Right hindlimb (tissue), 1 donor: Measurements from ENCODE around the gene PLEKHA3.
"Not testable (repeated sequence)": the region's sequence is repeated elsewhere in the genome, so short reads cannot be mapped to it uniquely, and the experiment has no call there.

Experiments used
- DNase-seq: peaks from one replicate; pipeline ENCODE4 v3.0.0-alpha.2; 2018

PLEKHA3 gene

DNA sequence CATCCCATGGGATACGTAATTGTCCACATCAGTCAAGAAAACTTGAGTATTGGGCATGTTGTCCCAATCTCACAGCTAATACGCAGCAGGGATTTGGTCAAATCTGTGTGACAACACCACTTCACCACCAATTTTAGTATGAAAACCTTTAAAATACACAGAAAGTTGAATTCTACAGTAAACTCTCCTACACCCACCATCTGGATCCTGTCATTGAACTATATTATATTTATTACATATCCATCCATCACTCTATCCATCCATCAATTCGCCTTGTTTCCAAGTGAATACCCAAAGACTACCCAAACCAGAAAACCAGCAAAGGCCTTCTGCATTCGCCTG is 1.0 kb upstream of the PLEKHA3 start:
- no peak for DNase-seq

DNA sequence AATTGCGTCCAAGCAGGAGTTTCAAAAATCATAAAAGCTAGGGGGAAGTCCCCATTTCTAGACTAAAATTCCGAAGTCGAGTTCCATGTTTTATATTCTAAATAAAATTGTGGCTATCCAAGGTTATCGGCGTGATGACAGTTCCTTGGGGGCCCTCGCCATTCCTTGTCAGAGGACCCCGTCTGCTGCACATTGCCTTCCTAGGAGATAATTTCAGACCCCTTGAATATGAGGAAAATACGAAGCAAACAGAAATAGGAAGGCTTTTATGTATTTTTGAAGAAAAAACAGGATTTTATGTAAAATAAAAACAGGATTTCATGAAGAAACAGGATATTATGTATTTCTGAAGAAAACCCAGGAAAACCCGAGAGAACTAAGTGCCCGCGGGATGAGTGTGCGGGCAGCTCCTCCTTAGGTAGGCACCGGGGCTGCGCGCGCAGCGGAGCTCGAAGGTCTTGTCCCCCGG is 465 bp upstream of the PLEKHA3 start:
- DNase-seq: no peak

DNA sequence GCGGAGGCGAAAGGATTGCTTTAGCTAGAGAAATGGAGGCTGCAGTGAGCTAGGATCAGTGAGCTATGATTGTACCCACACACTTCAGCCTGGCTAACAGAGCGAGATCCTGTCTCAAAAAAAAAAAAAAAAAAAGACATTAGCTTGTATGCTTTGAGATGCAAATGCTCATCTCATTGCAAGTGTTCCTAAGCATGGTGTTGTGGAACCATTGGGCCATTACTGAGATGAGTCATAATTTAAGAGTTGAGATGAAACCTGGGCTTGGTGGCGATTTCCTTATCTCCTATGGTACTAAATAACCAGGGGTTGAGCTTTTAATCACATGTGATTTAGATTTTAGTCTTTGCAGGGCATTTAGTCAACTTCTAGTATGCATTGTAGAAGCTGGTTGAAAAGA is 2.2 kb downstream of the PLEKHA3 start:
- no peak for DNase-seq

DNA sequence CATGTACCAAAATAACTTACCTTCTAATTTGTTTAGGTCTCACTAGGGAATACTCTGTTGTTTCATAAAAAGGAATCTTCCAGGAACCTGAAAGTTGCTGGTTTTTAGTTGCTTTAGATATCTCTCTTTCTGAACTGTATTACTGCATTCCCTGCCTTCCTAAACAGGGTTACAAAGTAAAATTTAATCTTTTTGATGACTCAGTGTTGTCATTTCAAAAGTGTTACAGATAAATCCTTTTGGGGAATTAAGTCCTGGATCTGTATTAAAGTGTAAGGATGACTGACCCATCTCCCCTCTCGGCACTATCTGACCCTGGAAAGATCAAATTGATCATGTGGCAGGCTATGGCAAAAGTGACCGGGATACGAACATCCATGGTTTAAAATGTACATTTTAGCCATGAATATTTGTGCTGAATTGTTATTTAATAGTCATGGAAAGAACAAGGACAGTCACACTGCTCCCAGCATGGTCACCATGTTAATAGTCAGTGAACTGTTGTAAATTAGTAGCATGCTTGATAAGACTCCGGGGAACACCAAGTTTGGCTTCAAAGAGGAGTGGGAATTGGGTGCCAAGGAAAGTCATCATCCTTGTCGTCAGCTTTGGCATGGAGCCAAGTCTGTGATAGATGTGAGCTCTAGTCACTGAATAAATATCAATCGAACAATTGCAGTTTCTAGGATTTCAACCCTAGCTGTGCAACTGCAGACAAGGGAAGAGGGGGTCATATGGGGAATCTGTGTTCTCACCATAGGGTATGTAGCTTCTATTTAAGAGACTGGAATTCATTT is 4.2 kb downstream of the PLEKHA3 start:
- no peak for DNase-seq

DNA sequence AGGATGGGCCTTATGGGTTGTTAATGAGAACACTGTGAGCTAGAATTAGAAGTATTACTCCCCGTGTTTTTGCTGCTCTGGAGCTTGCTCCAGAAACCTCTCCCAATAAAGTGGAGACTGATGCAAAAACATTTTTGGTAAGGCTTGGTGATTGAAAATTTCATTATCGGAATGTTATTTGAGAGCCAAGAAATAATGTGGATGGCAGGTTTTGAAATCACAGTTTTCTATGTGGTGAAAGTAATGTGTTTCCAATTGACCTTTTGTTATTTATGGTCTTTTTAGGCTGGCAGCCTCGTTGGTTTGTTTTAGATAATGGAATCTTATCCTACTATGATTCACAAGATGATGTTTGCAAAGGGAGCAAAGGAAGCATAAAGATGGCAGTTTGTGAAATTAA is 5.1 kb downstream of the PLEKHA3 start:
- no peak for DNase-seq

DNA sequence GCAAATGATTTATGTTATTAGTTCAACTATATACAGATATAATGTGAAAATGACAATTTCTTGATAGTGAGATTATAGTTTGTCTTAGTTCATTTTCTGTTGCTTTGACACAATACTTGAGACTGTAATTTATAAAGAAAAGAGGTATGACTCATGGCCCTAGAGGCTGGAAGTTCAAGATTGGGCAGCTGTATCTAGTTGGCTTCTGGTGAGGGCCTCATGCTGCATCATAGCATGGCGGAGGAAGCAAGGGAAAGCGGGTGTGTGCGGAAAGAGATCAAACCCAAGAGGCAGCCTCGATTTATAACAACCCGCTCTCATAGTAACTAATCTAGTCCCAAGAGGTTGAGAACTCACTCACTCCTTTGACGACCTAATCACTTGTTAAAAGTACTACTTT is 11.4 kb downstream of the PLEKHA3 start:
- DNase-seq: no peak

DNA sequence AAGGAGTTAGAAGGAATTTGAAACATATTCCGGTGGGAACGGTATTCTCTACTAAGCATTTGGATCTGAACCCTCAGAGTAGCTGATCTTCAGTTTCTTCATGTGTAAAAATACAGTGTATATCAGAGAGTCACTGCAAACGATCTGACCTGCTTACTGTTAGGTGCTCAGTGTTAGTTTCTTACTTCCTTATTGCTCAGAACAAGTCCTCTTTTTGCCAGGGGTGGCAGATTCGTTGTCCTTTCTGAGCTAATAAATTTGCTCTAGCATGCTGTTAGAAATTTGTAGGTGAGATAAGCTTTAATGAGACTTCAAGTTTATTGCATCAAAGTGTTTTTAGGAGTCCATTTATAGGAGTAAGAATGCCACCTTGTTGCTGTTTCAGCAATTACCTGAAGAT is 15.8 kb downstream of the PLEKHA3 start:
- no peak for DNase-seq

DNA sequence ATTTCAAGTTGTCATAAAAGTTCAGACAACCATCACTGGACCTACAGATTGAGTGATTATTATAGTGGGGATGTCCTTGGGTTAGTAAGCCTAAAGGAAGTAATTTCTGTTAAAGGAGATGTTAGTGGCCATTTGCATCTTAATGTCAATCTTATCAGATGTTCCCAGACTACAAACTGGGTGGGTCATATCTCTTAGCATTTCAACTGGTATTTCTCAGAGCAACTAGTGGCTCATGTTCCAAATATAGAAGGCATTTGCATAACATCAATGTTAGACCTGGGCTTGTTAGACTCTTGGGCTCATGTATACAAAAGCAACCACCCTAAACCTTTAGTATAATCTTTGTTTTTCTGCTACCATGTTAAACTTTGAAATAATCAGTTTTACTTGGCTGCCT is 17.9 kb downstream of the PLEKHA3 start:
- DNase-seq: no peak

DNA sequence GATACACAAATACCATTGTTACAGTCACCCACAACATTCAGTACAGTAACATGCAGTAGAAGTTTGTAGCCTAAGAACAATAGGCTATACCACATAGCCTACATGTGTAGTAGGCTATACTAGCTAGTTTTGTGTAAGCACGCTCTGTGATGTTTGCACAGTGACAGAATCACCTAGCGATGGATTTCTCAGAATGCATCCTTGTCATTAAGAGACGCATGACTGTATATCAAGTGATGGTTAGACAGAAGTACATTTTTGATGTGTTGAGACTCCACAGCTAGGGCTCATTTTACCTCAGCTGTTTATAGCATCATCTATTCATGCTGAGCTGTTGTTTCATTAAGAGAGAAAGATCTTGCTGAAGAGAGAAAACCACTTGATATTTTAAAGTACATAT is 19.4 kb downstream of the PLEKHA3 start:
- DNase-seq: no peak

DNA sequence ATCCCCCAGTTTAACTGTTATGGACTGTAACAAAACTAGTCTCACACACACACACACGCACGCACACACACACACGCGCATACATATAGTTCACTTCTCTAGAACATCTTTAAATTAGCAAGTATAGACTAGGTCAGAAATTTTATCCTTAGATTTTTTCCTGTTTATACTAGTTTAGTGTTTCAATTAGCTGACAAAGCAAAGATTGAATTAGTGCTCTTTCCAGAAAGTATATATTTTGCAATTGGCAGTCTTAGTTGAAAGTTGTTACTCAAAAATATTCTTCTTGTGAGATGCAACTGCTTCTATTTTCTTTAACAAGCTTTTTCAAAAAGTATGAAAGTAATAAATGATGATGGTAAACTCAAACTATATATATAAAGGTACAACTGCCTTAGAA is 22.5 kb downstream of the PLEKHA3 start:
- DNase-seq: no peak

DNA sequence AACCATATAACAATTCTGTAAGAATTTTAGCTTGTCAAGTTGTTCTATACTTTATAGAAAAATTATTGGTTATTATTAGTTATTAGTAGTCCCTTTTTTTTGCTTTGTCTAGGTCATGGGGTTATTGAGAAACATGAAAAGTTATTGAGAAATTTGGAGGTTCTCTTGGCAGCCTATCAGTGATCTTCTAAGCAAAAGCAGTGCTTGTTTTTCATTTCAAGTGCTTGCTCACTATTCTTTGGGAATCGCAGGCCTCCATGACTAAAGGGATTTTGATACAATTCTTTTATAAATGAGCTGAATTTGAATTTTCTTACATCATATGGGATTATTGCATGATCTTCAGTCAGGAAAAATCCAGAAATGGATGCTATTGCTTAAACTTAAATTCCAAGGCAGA is 25.8 kb downstream of the PLEKHA3 start:
- DNase-seq: no peak

DNA sequence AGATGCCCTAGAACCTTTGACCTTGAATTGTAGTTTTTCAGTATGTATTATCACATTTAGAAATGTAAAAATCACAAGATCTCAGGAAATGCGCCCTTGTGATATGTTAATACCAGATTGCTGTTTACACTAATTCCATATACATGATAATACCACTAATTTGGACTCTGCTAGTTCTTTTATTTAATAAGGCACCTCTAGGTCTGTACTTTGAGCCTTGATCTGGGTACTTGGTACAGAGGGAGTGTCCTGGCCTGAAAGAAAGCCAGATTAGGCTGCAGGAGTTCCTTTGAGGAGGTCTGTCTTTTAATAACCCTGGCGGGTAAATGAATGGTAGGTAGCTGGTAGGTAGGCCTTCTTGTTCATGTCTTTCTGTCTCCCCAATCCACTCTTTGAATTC is 26.3 kb downstream of the PLEKHA3 start:
- no peak for DNase-seq

DNA sequence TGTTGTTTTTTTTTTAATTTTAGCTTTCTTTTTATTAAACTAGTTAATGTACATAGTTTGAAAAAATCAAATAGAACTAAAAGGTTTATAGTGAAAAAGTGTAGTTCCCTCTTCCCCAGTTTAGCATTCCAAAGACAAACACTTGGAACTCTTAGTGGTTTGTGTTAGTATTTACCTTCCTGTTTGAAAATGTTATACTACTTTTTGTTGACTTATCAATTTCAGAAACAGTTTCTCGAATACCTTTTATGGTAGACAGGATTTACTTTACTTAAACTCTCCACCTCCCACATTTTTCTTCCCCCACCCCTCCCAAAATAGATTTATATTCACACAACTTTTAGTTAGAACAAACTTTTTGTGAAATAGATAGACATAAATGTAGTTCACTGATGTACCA is 26.7 kb downstream of the PLEKHA3 start:
- DNase-seq: no peak

DNA sequence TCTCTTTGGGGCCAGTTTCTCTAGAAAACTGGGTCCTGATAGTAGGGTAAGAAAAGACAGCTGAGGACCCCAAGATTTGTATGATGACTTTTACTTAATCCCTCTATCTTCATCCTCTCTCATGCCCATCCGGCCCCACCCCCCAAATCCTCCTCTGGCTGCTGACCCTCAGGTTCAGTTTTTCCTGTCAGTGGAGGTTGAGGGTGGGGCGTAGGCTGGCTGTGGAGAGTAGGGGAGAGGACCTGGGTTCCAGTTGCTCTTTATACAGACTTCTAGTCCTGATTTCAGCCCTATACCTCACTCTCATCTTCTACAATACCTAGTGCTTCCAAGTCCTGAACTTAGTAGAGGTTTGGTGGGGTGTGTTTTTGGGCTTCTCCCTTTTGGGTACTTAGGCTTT is 28.4 kb downstream of the PLEKHA3 start:
- no peak for DNase-seq

DNA sequence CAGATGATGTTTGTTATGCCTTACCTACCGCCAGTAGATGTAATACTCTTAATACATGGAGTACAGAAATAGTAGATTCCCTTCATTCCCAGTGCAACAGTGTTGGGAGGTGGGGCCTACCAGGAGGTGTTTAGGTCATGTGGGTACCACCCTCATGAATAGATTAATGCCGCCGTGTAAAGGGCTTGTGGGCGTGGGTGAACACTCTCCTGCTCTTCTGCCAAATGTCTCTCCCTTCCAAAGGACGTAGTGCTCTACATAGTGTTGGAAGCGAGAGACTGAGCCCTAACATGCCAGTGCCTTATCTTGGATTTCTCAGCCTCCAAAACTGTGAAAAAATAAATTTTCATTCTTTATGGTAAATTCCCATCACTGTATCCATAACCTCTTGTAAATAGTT is 30.1 kb downstream of the PLEKHA3 start:
- no peak for DNase-seq

DNA sequence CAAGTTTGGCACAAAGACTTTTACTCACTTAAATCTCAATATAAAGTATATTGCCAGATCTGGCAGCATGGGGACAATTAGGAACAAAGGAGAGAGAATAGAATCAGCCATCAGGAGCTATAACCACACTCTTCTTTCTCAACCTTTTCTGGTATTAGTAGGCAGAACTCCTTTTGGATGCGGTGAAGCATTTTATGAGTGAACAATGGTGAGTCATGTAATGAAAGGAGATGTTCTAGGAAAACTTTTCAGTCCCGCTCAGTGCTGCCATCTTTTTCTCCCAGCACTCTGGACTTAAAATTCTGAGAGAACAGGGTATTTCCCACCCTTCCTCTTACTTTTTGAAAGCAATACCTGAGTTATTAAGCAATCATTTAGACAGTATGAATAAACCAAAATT is 32.2 kb downstream of the PLEKHA3 start:
- DNase-seq: no peak

DNA sequence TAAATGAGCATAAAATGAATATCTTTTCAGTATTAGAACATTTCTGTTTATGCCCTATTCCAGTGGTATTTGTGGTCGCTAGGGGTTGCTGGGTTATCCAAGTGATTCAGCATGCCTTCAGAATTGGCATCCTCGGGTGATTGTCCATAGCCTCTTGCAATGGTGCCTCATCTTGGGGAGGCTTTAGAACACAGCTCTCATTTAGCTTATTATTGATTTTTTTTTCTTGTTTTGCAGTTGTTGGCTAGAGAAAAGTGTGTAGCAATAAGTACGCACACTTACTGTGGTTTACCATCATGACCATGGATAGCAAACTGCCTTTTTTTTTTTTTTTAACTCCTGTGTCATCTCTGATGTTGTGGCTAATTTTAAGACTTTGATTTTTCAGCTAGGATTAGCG is 33.6 kb downstream of the PLEKHA3 start:
- DNase-seq: no peak

DNA sequence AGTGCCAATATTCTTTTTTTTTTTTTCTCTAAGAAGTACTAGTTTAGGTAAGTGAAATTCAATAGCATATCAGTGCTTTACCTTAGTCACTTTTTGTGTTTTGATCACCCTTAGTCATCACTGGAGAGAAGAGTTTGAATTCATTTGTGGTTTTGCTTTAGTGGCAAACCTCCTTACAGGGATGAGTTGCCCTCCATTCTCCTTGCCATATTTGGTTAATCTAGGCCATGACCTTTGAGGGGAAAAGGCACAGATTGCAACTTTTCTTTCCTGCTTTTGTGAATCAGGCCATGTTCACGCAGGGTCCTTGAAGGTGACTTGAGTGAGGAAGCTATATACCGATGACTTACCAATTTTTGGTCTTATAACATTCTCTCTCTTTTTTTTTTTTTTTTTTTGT is 34.4 kb downstream of the PLEKHA3 start:
- DNase-seq: no peak

DNA sequence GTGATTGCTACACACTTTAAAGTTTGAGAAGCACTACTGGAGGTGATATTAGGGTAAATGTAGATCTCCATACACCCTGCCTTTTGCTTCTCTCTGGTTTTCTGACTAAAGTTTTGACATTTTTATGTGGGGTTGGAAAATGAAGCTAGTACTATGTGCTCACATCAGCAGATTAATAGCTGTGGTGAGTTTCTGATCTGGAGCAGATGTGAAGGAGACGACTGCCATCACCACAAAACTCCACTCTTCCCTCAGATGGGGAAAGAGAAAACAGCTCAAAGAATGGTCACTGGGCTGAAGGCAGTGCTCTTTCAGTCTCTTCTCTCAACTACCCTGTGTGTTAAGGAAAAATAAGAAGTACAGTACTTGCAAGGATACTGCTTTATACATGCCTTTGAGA is 37.2 kb downstream of the PLEKHA3 start:
- DNase-seq: no peak

DNA sequence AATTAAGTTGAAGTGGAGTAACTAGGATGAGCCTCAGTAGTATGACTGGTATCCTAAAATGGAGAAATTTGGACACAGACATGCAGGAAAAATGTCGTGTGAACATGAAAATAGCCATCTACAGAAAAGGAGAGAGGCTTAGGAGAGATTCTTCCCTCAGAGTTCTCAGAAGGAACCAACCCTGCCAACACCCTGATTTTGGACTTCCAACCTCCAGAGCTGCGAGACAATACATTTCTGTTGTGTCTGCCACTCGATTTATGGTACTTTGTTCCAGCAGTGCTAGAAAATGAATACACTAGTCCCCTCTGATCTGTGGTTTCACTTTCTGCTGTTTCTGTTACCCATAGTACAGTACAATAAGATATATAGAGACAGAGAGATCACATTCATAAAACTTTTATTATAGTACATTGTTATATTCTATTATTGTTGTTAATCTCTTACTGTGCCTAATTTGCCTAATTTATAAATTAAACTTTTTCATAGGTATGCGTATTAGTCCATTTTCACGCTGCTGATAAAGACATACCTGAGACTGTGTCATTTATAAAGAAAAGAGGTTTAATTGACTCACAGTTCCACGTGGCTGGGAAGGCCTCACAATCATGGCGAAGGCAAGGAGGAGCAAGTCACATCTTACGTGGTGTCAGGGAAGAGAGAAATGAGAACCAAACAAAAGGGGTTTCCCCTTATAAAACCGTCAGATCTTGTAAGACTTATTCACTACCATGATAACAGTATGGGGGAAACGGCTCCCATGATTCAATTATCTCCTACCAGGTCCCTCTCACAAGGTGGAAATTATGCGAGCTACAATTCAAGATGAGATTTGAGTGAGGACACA is 41.3 kb downstream of the PLEKHA3 start:
- no peak for DNase-seq

DNA sequence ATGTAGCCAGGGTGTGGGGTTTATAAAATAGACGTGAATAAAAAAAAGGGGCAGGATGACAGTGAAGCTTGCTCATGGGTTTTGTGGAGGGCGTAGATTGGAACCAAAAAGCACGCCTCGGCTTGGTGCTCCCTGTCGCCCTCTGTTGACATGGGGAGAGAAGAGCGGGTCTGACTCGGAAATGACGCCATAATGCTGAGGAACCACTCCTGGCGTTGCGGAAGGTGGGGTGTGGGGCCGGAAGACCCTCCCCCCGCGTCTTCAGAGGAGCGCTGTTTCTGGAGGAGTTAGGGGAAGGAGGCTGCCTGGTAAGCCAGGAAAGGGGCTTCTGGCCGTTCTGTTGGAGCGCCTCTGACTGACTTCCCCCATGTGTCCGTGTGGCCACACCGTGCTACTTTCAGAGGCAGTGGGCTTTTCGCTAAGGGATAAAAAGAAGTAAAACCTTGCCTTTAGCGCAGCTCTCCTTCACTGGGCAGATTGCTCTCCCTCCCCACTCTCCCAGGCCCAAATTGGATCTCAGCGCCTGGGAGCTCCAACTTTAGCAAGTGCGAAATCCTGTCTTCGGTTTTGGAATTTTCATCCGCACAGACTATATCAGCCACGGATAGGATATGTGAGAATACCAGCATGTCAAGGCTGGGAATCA is 42.8 kb downstream of the PLEKHA3 start:
- peak; percentile 89 for DNase-seq

DNA sequence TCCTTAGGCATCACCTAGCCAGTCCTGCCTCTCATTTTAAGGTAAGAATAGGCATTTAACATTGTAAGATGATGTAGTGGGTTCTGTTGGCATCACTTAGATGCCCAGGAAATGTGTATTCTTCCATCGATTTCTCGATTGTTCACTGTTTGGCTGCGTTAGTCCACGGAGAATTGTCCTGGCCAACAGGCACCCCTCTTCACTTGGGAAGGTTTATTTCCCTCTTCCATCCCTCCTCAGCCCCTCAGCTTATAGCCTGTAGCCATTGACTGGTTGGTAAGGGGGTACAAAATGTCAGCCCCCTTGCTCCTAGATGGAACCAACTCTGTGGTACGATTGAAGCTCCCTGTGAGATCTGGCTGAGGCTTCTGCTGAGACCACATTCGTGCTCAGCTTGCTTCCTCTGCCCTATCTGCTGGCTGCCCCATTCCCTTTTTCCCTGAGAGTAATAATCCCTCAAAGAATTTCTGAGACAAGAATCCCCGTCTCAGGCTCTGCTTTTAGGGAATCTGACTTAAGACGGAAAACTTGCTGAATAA is 43.4 kb downstream of the PLEKHA3 start:
- DNase-seq: no peak

DNA sequence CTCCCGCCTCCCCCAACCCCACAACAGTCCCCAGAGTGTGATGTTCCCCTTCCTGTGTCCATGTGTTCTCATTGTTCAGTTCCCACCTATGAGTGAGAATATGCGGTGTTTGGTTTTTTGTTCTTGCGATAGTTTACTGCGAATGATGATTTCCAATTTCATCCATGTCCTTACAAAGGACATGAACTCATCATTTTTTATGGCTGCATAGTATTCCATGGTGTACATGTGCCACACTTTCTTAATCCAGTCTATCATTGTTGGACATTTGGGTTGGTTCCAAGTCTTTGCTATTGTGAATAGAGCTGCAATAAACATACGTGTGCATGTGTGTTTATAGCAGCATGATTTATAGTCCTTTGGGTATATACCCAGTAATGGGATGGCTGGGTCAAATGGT is 44.8 kb downstream of the PLEKHA3 start:
- not testable (repeated sequence) for DNase-seq

DNA sequence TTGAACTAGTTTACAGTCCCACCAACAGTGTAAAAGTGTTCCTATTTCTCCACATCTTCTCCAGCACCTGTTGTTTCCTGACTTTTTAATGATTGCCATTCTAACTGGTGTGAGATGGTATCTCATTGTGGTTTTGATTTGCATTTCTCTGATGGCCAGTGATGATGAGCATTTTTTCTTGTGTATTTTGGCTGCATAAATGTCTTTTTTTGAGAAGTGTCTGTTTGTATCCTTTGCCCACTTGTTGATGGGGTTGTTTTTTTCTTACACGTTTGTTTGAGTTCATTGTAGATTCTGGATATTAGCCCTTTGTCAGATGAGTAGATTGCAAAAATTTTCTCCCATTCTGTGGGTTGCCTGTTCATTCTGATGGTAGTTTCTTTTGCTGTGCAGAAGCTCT is 45.2 kb downstream of the PLEKHA3 start:
- DNase-seq: not testable (repeated sequence)
